HCT116 (cell line): ENCODE results near the gene IL31. TPM values are rescaled to one million over a fixed set of nuclear protein-coding genes. Genes with fewer than 3 reads are reported as not detected.

Source experiments
- ATAC-seq: fragments of 200-7000 bp; cut with Tn5 transposase; 2 replicates; pipeline ENCODE4 v1.9.1; 2020; ENCODE audit warnings: mild to moderate bottlenecking, moderate library complexity
- BruUV-seq: library from RNA; stranded (reverse); fragments of 400-500 nt; replicated peaks from 2 replicates; lab custom pipeline; 2021; lab: Mats Ljungman, UMichigan
- CTCF ChIA-PET: fragments of 300-600 bp; sonication (Branson Sonifier 250); formaldehyde crosslinking; loops from one replicate; lab custom pipeline; 2021; ENCODE audit warnings: antibody characterized with exemption; lab: Charles Lee
- POLR2A ChIA-PET: fragments of 300-600, 350-600 bp; sonication (Branson Sonifier 250); formaldehyde crosslinking; loops from one replicate; lab custom pipeline; 2021; ENCODE audit warnings: antibody characterized with exemption; lab: Charles Lee
- RAD21 ChIA-PET, 2 experiments: fragments of 300-600 bp; sonication (Branson Sonifier 250); formaldehyde crosslinking; loops; one replicate each; lab custom pipeline; 2023; ENCODE audit warnings: low total read pairs in 2 of 2; ENCODE audit not compliant: uncharacterized antibody in 2 of 2, unreplicated experiment in 2 of 2, low non-redundant PET in 1 of 2; lab: Charles Lee
- DNase-seq: peaks from one replicate; pipeline ENCODE4 v3.0.0-alpha.2; 2010; ENCODE audit warnings: low read depth, low spot score
- H2AFZ ChIP-seq: fragments of 200-600 bp; shearing (Covaris generic), sonication (generic); 2 replicates; pipeline ENCODE4 v1.6.1; 2017; ENCODE audit warnings: low read depth, mixed run types, mixed read lengths, antibody characterized with exemption, low read length; ENCODE audit not compliant: poor library complexity, severe bottlenecking
- H3K27ac ChIP-seq: 2 replicates; pipeline ENCODE4 v1.5.1; 2012; ENCODE audit warnings: low read depth, low read length
- H3K27me3 ChIP-seq: fragments of 200-600 bp; sonication (generic); 2 replicates; pipeline ENCODE4 v1.6.1; 2016; ENCODE audit warnings: mixed run types, low read length, mixed read lengths; ENCODE audit not compliant: insufficient read depth
- H3K36me3 ChIP-seq, 2 experiments: fragments of 200-500 bp in 1 of 2; fragments of 200-600 bp in 1 of 2; sonication (Bioruptor generic) in 1 of 2; sonication (generic) in 1 of 2; 2 replicates each; pipeline versions ENCODE4 v1.5.1 to v1.6.1; 2014 to 2016; ENCODE audit warnings: low read length in 2 of 2, inconsistent platforms in 1 of 2, mixed read lengths in 1 of 2, mixed run types in 1 of 2; ENCODE audit not compliant: insufficient read depth in 2 of 2, control insufficient read depth in 1 of 2
- H3K4me1 ChIP-seq, 2 experiments: fragments of 200-600 bp in 1 of 2; sonication (generic) in 1 of 2; 2 replicates each; pipeline versions ENCODE4 v1.5.1 to v1.6.1; 2012 to 2017; ENCODE audit warnings: low read length in 2 of 2, inconsistent platforms in 1 of 2, mild to moderate bottlenecking in 1 of 2, mixed read lengths in 1 of 2, mixed run types in 1 of 2, moderate library complexity in 1 of 2; ENCODE audit not compliant: insufficient read depth in 2 of 2, control insufficient read depth in 1 of 2
- H3K4me2 ChIP-seq: fragments of 200-600 bp; sonication (generic); 2 replicates; pipeline ENCODE4 v1.6.1; 2017; ENCODE audit warnings: mixed run types, low read length, mixed read lengths
- H3K4me3 ChIP-seq, 2 experiments: fragments of 200-600 bp in 1 of 2; sonication (generic) in 1 of 2; replicated peaks in 1 of 2; 2 replicates each; pipeline ENCODE4 v1.5.1; 2011 to 2016; ENCODE audit warnings: low read length in 2 of 2, control low read depth in 1 of 2, low read depth in 1 of 2, mild to moderate bottlenecking in 1 of 2, mixed read lengths in 1 of 2, mixed run types in 1 of 2
- H3K79me2 ChIP-seq: fragments of 200-600 bp; sonication (generic); 2 replicates; pipeline ENCODE4 v1.6.1; 2017; ENCODE audit warnings: mild to moderate bottlenecking, mixed run types, low read length, moderate library complexity, mixed read lengths; ENCODE audit not compliant: insufficient read depth
- H3K9ac ChIP-seq: fragments of 200-600 bp; sonication (generic); 2 replicates; pipeline ENCODE4 v1.6.1; 2016; ENCODE audit warnings: low read length, mixed read lengths
- H3K9me2 ChIP-seq: fragments of 200-600 bp; sonication (generic), shearing (Covaris generic); 2 replicates; pipeline ENCODE4 v1.6.1; 2017; ENCODE audit warnings: mixed run types, mild to moderate bottlenecking, moderate library complexity; ENCODE audit not compliant: insufficient read depth
- H3K9me3 ChIP-seq, 2 experiments: fragments of 200-500 bp in 1 of 2; fragments of 200-600 bp in 1 of 2; sonication (Bioruptor generic) in 1 of 2; sonication (generic) in 1 of 2; 2 replicates each; pipeline ENCODE4 v1.6.1; 2014 to 2017; ENCODE audit warnings: low read length in 2 of 2, mixed read lengths in 2 of 2, inconsistent platforms in 1 of 2, low read depth in 1 of 2, mild to moderate bottlenecking in 1 of 2, mixed run types in 1 of 2, moderate library complexity in 1 of 2; ENCODE audit not compliant: control insufficient read depth in 1 of 2, insufficient read depth in 1 of 2
- H4K20me1 ChIP-seq: fragments of 200-600 bp; sonication (generic), shearing (Covaris generic); 2 replicates; pipeline ENCODE4 v1.6.1; 2017; ENCODE audit warnings: mixed run types, mild to moderate bottlenecking, moderate library complexity; ENCODE audit not compliant: insufficient read depth
- ATF3 ChIP-seq: IDR thresholded peaks from 2 replicates; pipeline ENCODE4 v1.6.1; 2012
- CEBPB ChIP-seq: IDR thresholded peaks from 2 replicates; pipeline ENCODE4 v1.6.1; 2012; ENCODE audit warnings: low read depth
- EZH2phosphoT487 ChIP-seq: fragments of 200-600 bp; IDR thresholded peaks from 2 replicates; pipeline ENCODE4 v1.6.1; 2018; ENCODE audit warnings: antibody characterized with exemption, borderline replicate concordance
- FOSL1 ChIP-seq: IDR thresholded peaks from 2 replicates; pipeline ENCODE4 v1.6.1; 2012; ENCODE audit warnings: low read depth
- JUND ChIP-seq: IDR thresholded peaks from 2 replicates; pipeline ENCODE4 v1.6.1; 2012
- MAX ChIP-seq: IDR thresholded peaks from 2 replicates; pipeline ENCODE4 v1.6.1; 2012
- SIN3A ChIP-seq: IDR thresholded peaks from 2 replicates; pipeline ENCODE4 v1.6.1; 2012; ENCODE audit warnings: low read depth
- intact Hi-C: fragments of 100-400 bp; cut with micrococcal nuclease; formaldehyde crosslinking; loops from 2 replicates; pipeline ENCODE4 v1.10.0; 2022
- total RNA-seq: library from RNA; stranded (reverse); gene quantifications from one replicate; pipeline ENCODE4 v1.2.1, GENCODE V29; 2021; ENCODE audit not compliant: unreplicated experiment
- TF ChIP-seq, protein P1 (sequence below): IDR thresholded peaks from 2 replicates; pipeline ENCODE4 v1.6.1; 2011; ENCODE audit warnings: mild to moderate bottlenecking, low read length, moderate library complexity; ENCODE audit not compliant: insufficient replicate concordance; ENCODE audit errors: extremely low read depth

Gene IL31
- total RNA-seq, 1 experiment from 2014 or later, result not detected

- H3K9me2 ChIP-seq, result no peaks in the 10 kb centered on the region
- DNase-seq, result no peak
- no peak overlapping the region for H2AFZ ChIP-seq
- H3K27ac ChIP-seq, result no peak overlapping the region
- H3K79me2 ChIP-seq, result peaks cover 3% of the 10 kb centered on the region; the same call in 1 of the 2 replicates
- no peak overlapping the region for H3K4me3 ChIP-seq
- ChIA-PET POLR2A (no interaction called here), CTCF (no interaction called here), RAD21 (no interaction called here)
- H3K9ac ChIP-seq, result no peak overlapping the region
- no peaks in the 10 kb centered on the region for H4K20me1 ChIP-seq
- peaks cover 2 to 31% of the 10 kb centered on the region in 2 experiments; a peak in 3 of 4 replicates for H3K4me1 ChIP-seq
- H3K4me2 ChIP-seq, result peak overlapping the region; percentile 88; the same call in 1 of the 2 replicates
- intact Hi-C loops, result no loop called here
- ATAC-seq, result no peak
- BruUV-seq, result TSS peak; percentile 35
- H3K27me3 ChIP-seq, result no peaks in the 10 kb centered on the region
- H3K36me3 ChIP-seq, result peaks cover 17 to 18% of the 10 kb centered on the region in 2 experiments; a peak in 3 of 4 replicates
- H3K9me3 ChIP-seq, result no peaks in the 10 kb centered on the region
- TF ChIP-seq MAX (no peak), ATF3 (no peak), SIN3A (no peak), JUND (no peak), FOSL1 (no peak), CEBPB (no peak), EZH2phosphoT487 (no peak)
- TF ChIP-seq, protein P1, sequence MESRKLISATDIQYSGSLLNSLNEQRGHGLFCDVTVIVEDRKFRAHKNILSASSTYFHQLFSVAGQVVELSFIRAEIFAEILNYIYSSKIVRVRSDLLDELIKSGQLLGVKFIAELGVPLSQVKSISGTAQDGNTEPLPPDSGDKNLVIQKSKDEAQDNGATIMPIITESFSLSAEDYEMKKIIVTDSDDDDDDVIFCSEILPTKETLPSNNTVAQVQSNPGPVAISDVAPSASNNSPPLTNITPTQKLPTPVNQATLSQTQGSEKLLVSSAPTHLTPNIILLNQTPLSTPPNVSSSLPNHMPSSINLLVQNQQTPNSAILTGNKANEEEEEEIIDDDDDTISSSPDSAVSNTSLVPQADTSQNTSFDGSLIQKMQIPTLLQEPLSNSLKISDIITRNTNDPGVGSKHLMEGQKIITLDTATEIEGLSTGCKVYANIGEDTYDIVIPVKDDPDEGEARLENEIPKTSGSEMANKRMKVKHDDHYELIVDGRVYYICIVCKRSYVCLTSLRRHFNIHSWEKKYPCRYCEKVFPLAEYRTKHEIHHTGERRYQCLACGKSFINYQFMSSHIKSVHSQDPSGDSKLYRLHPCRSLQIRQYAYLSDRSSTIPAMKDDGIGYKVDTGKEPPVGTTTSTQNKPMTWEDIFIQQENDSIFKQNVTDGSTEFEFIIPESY, result no peak
These were observed 31.3 kb upstream of the IL31 start for GRCh38 chr12:122205053-122205925.
